GM21619 (cell line): ENCODE results near the gene PEG3.
"Not testable (repeated sequence)": the region's sequence is repeated elsewhere in the genome, so short reads cannot be mapped to it uniquely, and the experiment has no call there.

Source experiments
- ATAC-seq: cut with Tn5 transposase; IDR thresholded peaks from one replicate; pipeline ENCODE4 v1.9.1; 2021; ENCODE audit not compliant: unreplicated experiment

PEG3 gene

GRCh38 chr19:56840451-56841192 lies at the start of gene PEG3, which contains the start of gene ZIM2:
Gene PEG3, minus strand, starts transcription at chr19:56840726. Its CDS starts 16,071 bp downstream, at chr19:56824655.
Gene ZIM2, minus strand, starts transcription at chr19:56840726. Its CDS starts 16,449 bp downstream, at chr19:56824277.
- no peak for ATAC-seq

GRCh38 chr19:56885173-56885985 lies 44.9 kb upstream of the PEG3 start:
- ATAC-seq: no peak

GRCh38 chr19:56884441-56884840 lies 43.9 kb upstream of the PEG3 start:
- no peak for ATAC-seq

- no peak for ATAC-seq
Measured at GRCh38 chr19:56880592-56881190, 40.2 kb upstream of the PEG3 start.

GRCh38 chr19:56877069-56877715 lies 36.7 kb upstream of the PEG3 start:
- no peak for ATAC-seq

- ATAC-seq: no peak
Measured at GRCh38 chr19:56875717-56876116, 35.2 kb upstream of the PEG3 start.

GRCh38 chr19:56874530-56874929 lies 34.0 kb upstream of the PEG3 start:
- ATAC-seq: no peak

- ATAC-seq: no peak
Measured at GRCh38 chr19:56873493-56873892, 33.0 kb upstream of the PEG3 start.

- no peak for ATAC-seq
Measured at GRCh38 chr19:56869886-56870285, 29.4 kb upstream of the PEG3 start.

GRCh38 chr19:56868446-56868845 lies 27.9 kb upstream of the PEG3 start:
- ATAC-seq: no peak

GRCh38 chr19:56866538-56866937 lies 26.0 kb upstream of the PEG3 start:
- no peak for ATAC-seq

GRCh38 chr19:56864443-56865125 lies 24.1 kb upstream of the PEG3 start:
- ATAC-seq: no peak

- no peak for ATAC-seq
Measured at GRCh38 chr19:56862741-56863140, 22.2 kb upstream of the PEG3 start.

- ATAC-seq: not testable (repeated sequence)
Measured at GRCh38 chr19:56860409-56860808, 19.9 kb upstream of the PEG3 start.

- no peak for ATAC-seq
Measured at GRCh38 chr19:56858026-56858425, 17.5 kb upstream of the PEG3 start.

- no peak for ATAC-seq
Measured at GRCh38 chr19:56856822-56857221, 16.3 kb upstream of the PEG3 start.

- ATAC-seq: not testable (repeated sequence)
Measured at GRCh38 chr19:56852361-56852760, 11.8 kb upstream of the PEG3 start.

- ATAC-seq: no peak
Measured at GRCh38 chr19:56848166-56848565, 7.6 kb upstream of the PEG3 start.

- ATAC-seq: no peak
Measured at GRCh38 chr19:56842412-56842811, 1.9 kb upstream of the PEG3 start.

GRCh38 chr19:56841193-56841543 lies 642 bp upstream of the PEG3 start:
- ATAC-seq: no peak
